ENCODE results near the gene RGL1. TPM values are rescaled to one million over a fixed set of nuclear protein-coding genes. Genes with fewer than 3 reads are reported as not detected.

Gene RGL1
- total and polyA plus RNA-seq, 2 donors (not counting 1 experiment from before 2014, with no cell fraction given) = 16.2 to 21.4 TPM

- Histone ChIP-seq H3K4me1 (ENCODE audit: control insufficient read depth, extremely low read depth, insufficient read depth, low read length) (peaks cover 20% of the 10 kb centered on the region), H3K9me3 (ENCODE audit: control insufficient read depth, insufficient read depth, low read depth, low read length) (no peaks in the 10 kb centered on the region), H3K79me2 (ENCODE audit: control insufficient read depth, insufficient read depth, low read length) (no peaks in the 10 kb centered on the region), H3K27ac (ENCODE audit: insufficient read depth, low read length) (no peak overlapping the region), H3K36me3 (ENCODE audit: control insufficient read depth, insufficient read depth, low read length) (no peaks in the 10 kb centered on the region), H4K20me1 (ENCODE audit: control insufficient read depth, extremely low read depth, insufficient read depth, low read length) (no peaks in the 10 kb centered on the region), H3K9ac (ENCODE audit: insufficient read depth, low read length) (no peak overlapping the region), H2AFZ (ENCODE audit: low read length) (no peak overlapping the region), H3K4me2 (ENCODE audit: extremely low read depth, insufficient read depth, low read length) (no peak overlapping the region), H3K4me3 (replicated peaks in 1 of 4; ENCODE audit: control extremely low read depth in 1 of 4, insufficient read depth in 1 of 4, low read depth in 3 of 4, low read length in 4 of 4) (no peak overlapping the region), H3K27me3 (ENCODE audit: control insufficient read depth, insufficient read depth, low read length) (no peaks in the 10 kb centered on the region)
- DNase-seq (ENCODE audit: low read depth in 2 of 2) = no peak
- TF ChIP-seq EZH2 (IDR thresholded peaks at IDR 0.05; ENCODE audit: low read length, missing control alignments) = no peak
- TF ChIP-seq CTCF (conservative IDR thresholded peaks at IDR 0.05 in 1 of 2, IDR thresholded peaks at IDR 0.05 in 1 of 2; ENCODE audit: low read depth in 1 of 2, low read length in 2 of 2) = no peak
Measured at GRCh38 chr1:183879494-183879893, 74.6 kb downstream of the RGL1 start.

GRCh38 chr1:183879966-183880365 is 75.0 kb downstream of the RGL1 start:
- no peak overlapping the region for H2AFZ ChIP-seq (ENCODE audit: low read length)
- H3K27me3 ChIP-seq (ENCODE audit: control insufficient read depth, insufficient read depth, low read length) = no peaks in the 10 kb centered on the region
- no peaks in the 10 kb centered on the region for H3K79me2 ChIP-seq (ENCODE audit: control insufficient read depth, insufficient read depth, low read length)
- no peak overlapping the region for H3K4me3 ChIP-seq (replicated peaks in 1 of 4; ENCODE audit: control extremely low read depth in 1 of 4, insufficient read depth in 1 of 4, low read depth in 3 of 4, low read length in 4 of 4)
- no peak for TF ChIP-seq EZH2 (IDR thresholded peaks at IDR 0.05; ENCODE audit: low read length, missing control alignments)
- TF ChIP-seq CTCF (conservative IDR thresholded peaks at IDR 0.05 in 1 of 2, IDR thresholded peaks at IDR 0.05 in 1 of 2; ENCODE audit: low read depth in 1 of 2, low read length in 2 of 2) = no peak
- peaks cover 20% of the 10 kb centered on the region for H3K4me1 ChIP-seq (ENCODE audit: control insufficient read depth, extremely low read depth, insufficient read depth, low read length)
- no peaks in the 10 kb centered on the region for H4K20me1 ChIP-seq (ENCODE audit: control insufficient read depth, extremely low read depth, insufficient read depth, low read length)
- H3K36me3 ChIP-seq (ENCODE audit: control insufficient read depth, insufficient read depth, low read length) = no peaks in the 10 kb centered on the region
- no peak for DNase-seq (ENCODE audit: low read depth in 2 of 2)
- H3K9me3 ChIP-seq (ENCODE audit: control insufficient read depth, insufficient read depth, low read depth, low read length) = no peaks in the 10 kb centered on the region
- H3K9ac ChIP-seq (ENCODE audit: insufficient read depth, low read length) = no peak overlapping the region
- no peak overlapping the region for H3K27ac ChIP-seq (ENCODE audit: insufficient read depth, low read length)
- H3K4me2 ChIP-seq (ENCODE audit: extremely low read depth, insufficient read depth, low read length) = no peak overlapping the region

- no peak overlapping the region for H3K27ac ChIP-seq (ENCODE audit: insufficient read depth, low read length)
Measured at GRCh38 chr1:183880531-183881243, 75.8 kb downstream of the RGL1 start.

More at GRCh38 chr1:183880531-183881243, 75.8 kb downstream of the RGL1 start:
- DNase-seq (ENCODE audit: low read depth in 2 of 2) = no peak
- Histone ChIP-seq H3K4me3 (replicated peaks in 1 of 4; ENCODE audit: control extremely low read depth in 1 of 4, insufficient read depth in 1 of 4, low read depth in 3 of 4, low read length in 4 of 4) (no peak overlapping the region), H3K36me3 (ENCODE audit: control insufficient read depth, insufficient read depth, low read length) (no peaks in the 10 kb centered on the region), H3K4me2 (ENCODE audit: extremely low read depth, insufficient read depth, low read length) (no peak overlapping the region), H2AFZ (ENCODE audit: low read length) (no peak overlapping the region), H4K20me1 (ENCODE audit: control insufficient read depth, extremely low read depth, insufficient read depth, low read length) (no peaks in the 10 kb centered on the region), H3K4me1 (ENCODE audit: control insufficient read depth, extremely low read depth, insufficient read depth, low read length) (peaks cover 20% of the 10 kb centered on the region), H3K9me3 (ENCODE audit: control insufficient read depth, insufficient read depth, low read depth, low read length) (no peaks in the 10 kb centered on the region), H3K79me2 (ENCODE audit: control insufficient read depth, insufficient read depth, low read length) (no peaks in the 10 kb centered on the region), H3K27me3 (ENCODE audit: control insufficient read depth, insufficient read depth, low read length) (no peaks in the 10 kb centered on the region), H3K9ac (ENCODE audit: insufficient read depth, low read length) (no peak overlapping the region)
- TF ChIP-seq EZH2 (IDR thresholded peaks at IDR 0.05; ENCODE audit: low read length, missing control alignments) (no peak), CTCF (conservative IDR thresholded peaks at IDR 0.05 in 1 of 2, IDR thresholded peaks at IDR 0.05 in 1 of 2; ENCODE audit: low read depth in 1 of 2, low read length in 2 of 2) (no peak)
